C1 segment of cervical spinal cord (tissue), 14 donors: Measurements from ENCODE around the gene PDE4D.
A peak's percentile ranks its signal among the peaks of the same experiment; 100 is the strongest.
"Not testable (repeated sequence)": the region's sequence is repeated elsewhere in the genome, so short reads cannot be mapped to it uniquely, and the experiment has no call there.

ENCODE experiments used
- DNase-seq, 14 donors: peaks; one replicate each; lab custom pipeline; 2025; lab: John Stamatoyannopoulos, UW

PDE4D gene

GRCh38 chr5:59583810-59584562 lies 309.5 kb downstream of the PDE4D start:
- peak in 3 of 14 donors; percentile 20 to 62 (median 36) for DNase-seq

- DNase-seq = peak in 1 of 14 donors; percentile 37
Measured at GRCh38 chr5:59583151-59583809, 310.2 kb downstream of the PDE4D start.

GRCh38 chr5:59582746-59583145 lies 310.8 kb downstream of the PDE4D start:
- DNase-seq = no peak

- DNase-seq = no peak
Measured at GRCh38 chr5:59579824-59580167, 313.7 kb downstream of the PDE4D start.

- DNase-seq = peak in 4 of 14 donors; percentile 18 to 35 (median 27)
Measured at GRCh38 chr5:59579101-59579823, 314.3 kb downstream of the PDE4D start.

GRCh38 chr5:59577485-59577884 lies 316.0 kb downstream of the PDE4D start:
- DNase-seq = no peak

GRCh38 chr5:59575648-59576445 lies 317.7 kb downstream of the PDE4D start:
- DNase-seq = no peak

GRCh38 chr5:59573509-59573908 lies 320.0 kb downstream of the PDE4D start:
- not testable (repeated sequence) for DNase-seq

GRCh38 chr5:59571067-59571466 lies 322.5 kb downstream of the PDE4D start:
- DNase-seq = no peak

- DNase-seq = no peak
Measured at GRCh38 chr5:59569608-59570334, 323.8 kb downstream of the PDE4D start.

- no peak for DNase-seq
Measured at GRCh38 chr5:59569158-59569557, 324.4 kb downstream of the PDE4D start.

- no peak for DNase-seq
Measured at GRCh38 chr5:59568161-59568560, 325.4 kb downstream of the PDE4D start.

GRCh38 chr5:59565551-59565950 lies 328.0 kb downstream of the PDE4D start:
- no peak for DNase-seq

- DNase-seq = no peak
Measured at GRCh38 chr5:59564895-59565294, 328.6 kb downstream of the PDE4D start.

- DNase-seq = no peak
Measured at GRCh38 chr5:59562756-59563389, 330.7 kb downstream of the PDE4D start.

GRCh38 chr5:59560553-59560952 lies 333.0 kb downstream of the PDE4D start:
- no peak for DNase-seq

- DNase-seq = no peak
Measured at GRCh38 chr5:59559847-59560246, 333.7 kb downstream of the PDE4D start.

- DNase-seq = no peak
Measured at GRCh38 chr5:59559323-59559722, 334.2 kb downstream of the PDE4D start.

GRCh38 chr5:59558501-59558900 lies 335.0 kb downstream of the PDE4D start:
- no peak for DNase-seq

- DNase-seq = no peak
Measured at GRCh38 chr5:59557572-59557971, 336.0 kb downstream of the PDE4D start.

- DNase-seq = no peak
Measured at GRCh38 chr5:59555596-59555995, 337.9 kb downstream of the PDE4D start.
